H1 (cell line): ENCODE data around the gene DCANP1. TPM values are rescaled to one million over a fixed set of nuclear protein-coding genes. Genes with fewer than 3 reads are reported as not detected.
A peak's percentile ranks its signal among the peaks of the same experiment; 100 is the strongest.

ENCODE experiments used
- CTCF ChIA-PET: fragments of 300-600 bp; sonication (Branson Sonifier 250); formaldehyde crosslinking; loops from one replicate; lab custom pipeline; 2021; ENCODE audit not compliant: partially characterized antibody; lab: Charles Lee
- POLR2A ChIA-PET: fragments of 300-600 bp; sonication (Branson Sonifier 250); formaldehyde crosslinking; loops from one replicate; lab custom pipeline; 2021; ENCODE audit warnings: inconsistent platforms; ENCODE audit not compliant: partially characterized antibody; lab: Charles Lee
- DNase-seq, 2 experiments: peaks; one replicate each; pipeline versions ENCODE4 v3.0.0 to v3.0.0-alpha.2; 2010 to 2022; ENCODE audit warnings: low spot score in 2 of 2, low read depth in 1 of 2, mixed read lengths in 1 of 2
- FAIRE-seq: peaks from 2 replicates; lab custom pipeline; 2011; peaks lifted over from hg19 to GRCh38; lab: Jason Lieb, UNC
- H2AFZ ChIP-seq: 2 replicates; pipeline ENCODE4 v1.8.1; 2012; ENCODE audit warnings: low read length, inconsistent platforms
- H2AK5ac ChIP-seq: 2 replicates; pipeline ENCODE4 v1.6.1; 2013; ENCODE audit warnings: low read depth, low read length
- H2BK120ac ChIP-seq: replicated peaks from 2 replicates; pipeline ENCODE3; 2013; ENCODE audit warnings: low read depth, low read length, inconsistent platforms
- H2BK12ac ChIP-seq: 2 replicates; pipeline ENCODE4 v1.6.1; 2013; ENCODE audit warnings: low read depth, low read length
- H2BK15ac ChIP-seq: 2 replicates; pipeline ENCODE4 v1.6.1; 2013; ENCODE audit warnings: low read length
- H2BK20ac ChIP-seq: 2 replicates; pipeline ENCODE4 v1.6.1; 2013; ENCODE audit warnings: low read length
- H2BK5ac ChIP-seq: 2 replicates; pipeline ENCODE4 v1.6.1; 2013; ENCODE audit warnings: low read depth, low read length
- H3K14ac ChIP-seq: 2 replicates; pipeline ENCODE4 v1.6.1; 2013; ENCODE audit warnings: inconsistent platforms; ENCODE audit not compliant: insufficient read length
- H3K18ac ChIP-seq: 2 replicates; pipeline ENCODE4 v1.6.1; 2013; ENCODE audit warnings: low read length; ENCODE audit errors: extremely low read depth
- H3K23ac ChIP-seq: 2 replicates; pipeline ENCODE4 v1.6.1; 2013; ENCODE audit warnings: inconsistent platforms; ENCODE audit not compliant: insufficient read length
- H3K23me2 ChIP-seq: 2 replicates; pipeline ENCODE4 v1.6.1; 2013; ENCODE audit warnings: low read depth, low read length
- H3K27ac ChIP-seq: 2 replicates; pipeline ENCODE4 v1.6.1; 2011; ENCODE audit warnings: low read depth, low read length, inconsistent platforms
- H3K27me3 ChIP-seq, 4 experiments: replicated peaks in 1 of 4; 1 replicate in 1 of 4; 2 replicates in 3 of 4; pipeline versions ENCODE4 v1.6.1 to v1.8.1; 2011 to 2013; ENCODE audit warnings: low read length in 3 of 4, mild to moderate bottlenecking in 3 of 4, inconsistent platforms in 2 of 4, mixed read lengths in 2 of 4, moderate library complexity in 1 of 4; ENCODE audit not compliant: control insufficient read depth in 3 of 4, insufficient read depth in 3 of 4; ENCODE audit errors: extremely low read depth in 1 of 4
- H3K36me3 ChIP-seq, 4 experiments: 2 replicates each; pipeline versions ENCODE4 v1.6.1 to v1.8.1; 2011 to 2013; ENCODE audit warnings: mild to moderate bottlenecking in 4 of 4, low read length in 3 of 4, moderate library complexity in 2 of 4, control low read depth in 1 of 4, inconsistent platforms in 1 of 4; ENCODE audit not compliant: insufficient read depth in 4 of 4, control insufficient read depth in 2 of 4
- H3K4ac ChIP-seq: replicated peaks from 2 replicates; pipeline ENCODE3; 2013; ENCODE audit warnings: low read length, low read depth, mixed read lengths, inconsistent platforms; ENCODE audit not compliant: insufficient read length
- H3K4me1 ChIP-seq, 4 experiments: replicated peaks in 1 of 4; 1 replicate in 1 of 4; 2 replicates in 3 of 4; pipeline versions ENCODE4 v1.6.1 to v1.8.1; 2011 to 2013; ENCODE audit warnings: low read length in 3 of 4, inconsistent platforms in 2 of 4, mixed read lengths in 1 of 4; ENCODE audit not compliant: insufficient read depth in 4 of 4, control insufficient read depth in 3 of 4
- H3K4me2 ChIP-seq, 2 experiments: 2 replicates each; pipeline versions ENCODE4 v1.6.1 to v1.8.1; 2011 to 2013; ENCODE audit warnings: low read depth in 2 of 2, low read length in 2 of 2, control low read depth in 1 of 2, inconsistent platforms in 1 of 2, mild to moderate bottlenecking in 1 of 2; ENCODE audit not compliant: insufficient read depth in 1 of 2
- H3K4me3 ChIP-seq, 4 experiments: fragments of 200-600, 300-600 bp in 1 of 4; sonication (generic), shearing (Covaris generic), sonication (Bioruptor Twin) in 1 of 4; 2 replicates each; pipeline versions ENCODE4 v1.5.1 to v1.8.1; 2011 to 2016; ENCODE audit warnings: low read length in 4 of 4, low read depth in 3 of 4, control low read depth in 2 of 4, inconsistent platforms in 2 of 4, mild to moderate bottlenecking in 2 of 4, mixed read lengths in 1 of 4, moderate library complexity in 1 of 4; ENCODE audit not compliant: insufficient read depth in 2 of 4; ENCODE audit errors: extremely low read depth in 1 of 4
- H3K56ac ChIP-seq: replicated peaks from 2 replicates; pipeline ENCODE3; 2013; ENCODE audit warnings: low read depth, mild to moderate bottlenecking, mixed read lengths, low read length, inconsistent platforms; ENCODE audit not compliant: insufficient read length
- H3K79me1 ChIP-seq: 2 replicates; pipeline ENCODE4 v1.6.1; 2013; ENCODE audit warnings: low read depth, low read length, control low read depth
- H3K79me2 ChIP-seq, 2 experiments: 2 replicates each; pipeline versions ENCODE4 v1.6.1 to v1.8.1; 2012 to 2013; ENCODE audit warnings: low read length in 2 of 2, mild to moderate bottlenecking in 2 of 2, inconsistent platforms in 1 of 2; ENCODE audit not compliant: insufficient read depth in 2 of 2, control insufficient read depth in 1 of 2
- H3K9ac ChIP-seq, 4 experiments: replicated peaks in 1 of 4; 1 replicate in 1 of 4; 2 replicates in 3 of 4; pipeline versions ENCODE4 v1.6.1 to v1.8.1; 2011 to 2013; ENCODE audit warnings: low read depth in 3 of 4, low read length in 3 of 4, control low read depth in 2 of 4, mild to moderate bottlenecking in 2 of 4, moderate library complexity in 2 of 4, inconsistent platforms in 1 of 4; ENCODE audit errors: extremely low read depth in 1 of 4
- H3K9me3 ChIP-seq, 2 experiments: 2 replicates each; pipeline versions ENCODE4 v1.6.1 to v1.8.1; 2012 to 2013; ENCODE audit warnings: mild to moderate bottlenecking in 2 of 2, moderate library complexity in 2 of 2, control low read depth in 1 of 2, inconsistent platforms in 1 of 2, low read depth in 1 of 2, low read length in 1 of 2, mixed read lengths in 1 of 2; ENCODE audit not compliant: insufficient read depth in 2 of 2
- H4K20me1 ChIP-seq, 2 experiments: replicated peaks in 1 of 2; 2 replicates each; pipeline versions ENCODE3 to v1.8.1; 2011 to 2013; ENCODE audit warnings: inconsistent platforms in 2 of 2, low read length in 2 of 2, mild to moderate bottlenecking in 1 of 2; ENCODE audit not compliant: insufficient read depth in 2 of 2, control insufficient read depth in 1 of 2
- H4K5ac ChIP-seq: 2 replicates; pipeline ENCODE4 v1.6.1; 2013; ENCODE audit warnings: low read length, low read depth, mixed read lengths, inconsistent platforms; ENCODE audit not compliant: insufficient read length
- H4K8ac ChIP-seq: 2 replicates; pipeline ENCODE4 v1.8.0; 2013; ENCODE audit warnings: mild to moderate bottlenecking, moderate library complexity, low read length, inconsistent platforms; ENCODE audit not compliant: insufficient read depth; ENCODE audit errors: extremely low read depth
- H4K91ac ChIP-seq: replicated peaks from 2 replicates; pipeline ENCODE3; 2013; ENCODE audit warnings: low read length, mixed read lengths, inconsistent platforms; ENCODE audit not compliant: insufficient read length
- BCL11A ChIP-seq, 2 experiments: IDR thresholded peaks; one replicate each; pipeline ENCODE4 v1.6.1; 2011; ENCODE audit warnings: low read depth in 2 of 2, low read length in 2 of 2, mild to moderate bottlenecking in 2 of 2
- PHF8 ChIP-seq: fragments of 200-600 bp; sonication (generic); conservative IDR thresholded peaks from 2 replicates; pipeline ENCODE4 v1.7.1; 2012; ENCODE audit warnings: low read depth, mild to moderate bottlenecking, inconsistent platforms, low read length, moderate library complexity
- RAD21 ChIP-seq, 2 experiments: IDR thresholded peaks in 1 of 2; conservative IDR thresholded peaks in 1 of 2; 2 replicates each; pipeline ENCODE4 v1.6.1; 2011; ENCODE audit warnings: low read depth in 2 of 2, low read length in 2 of 2, improper control_type of control experiment in 1 of 2, inconsistent platforms in 1 of 2, mild to moderate bottlenecking in 1 of 2, moderate library complexity in 1 of 2
- WGBS, 2 experiments: shearing (Covaris generic) in 1 of 2; methylation state at CpG; one replicate each; pipeline versions ENCODE4 v1.1.6 to v1.1.7; 2013 to 2015; ENCODE audit warnings: low lambda C conversion rate in 2 of 2, mixed read lengths in 2 of 2, inconsistent platforms in 1 of 2, low coverage in 1 of 2, missing lambda C conversion rate in 1 of 2; ENCODE audit not compliant: insufficient replicate concordance in 2 of 2, insufficient coverage in 1 of 2, insufficient read length in 1 of 2; ENCODE audit errors: extremely low coverage in 1 of 2, missing lambda C conversion rate in 1 of 2; 5-methylcytosine and 5-hydroxymethylcytosine counted together
- polyA plus RNA-seq, 7 experiments: library from polyadenylated mRNA; depleted of rRNA in 3 of 7; stranded (reverse) in 5 of 7; unstranded in 2 of 7; fragments of >200 nt in 5 of 7; fragments of 200-250 nt in 2 of 7; gene quantifications; 1 replicate in 5 of 7; 2 replicates in 1 of 7; 4 replicates in 1 of 7; pipeline versions ENCODE4 v1.2.1 to v1.2.3, GENCODE V29; 2011 to 2013; ENCODE audit warnings: missing spikeins in 2 of 7, mixed read lengths in 2 of 7
- total RNA-seq: library from RNA; stranded (reverse); fragmentation: NEBNext Ultra II Directional; extraction: Animal tissue kit (Norgen Biotek cat#: 25700); gene quantifications from 2 replicates; pipeline ENCODE4 v1.2.1, GENCODE V29; 2021

Gene DCANP1
- total and polyA plus RNA-seq, 2 of the 8 experiments (the other 6 are each of a cell fraction or from before 2014, with no cell fraction given): not detected

DNA sequence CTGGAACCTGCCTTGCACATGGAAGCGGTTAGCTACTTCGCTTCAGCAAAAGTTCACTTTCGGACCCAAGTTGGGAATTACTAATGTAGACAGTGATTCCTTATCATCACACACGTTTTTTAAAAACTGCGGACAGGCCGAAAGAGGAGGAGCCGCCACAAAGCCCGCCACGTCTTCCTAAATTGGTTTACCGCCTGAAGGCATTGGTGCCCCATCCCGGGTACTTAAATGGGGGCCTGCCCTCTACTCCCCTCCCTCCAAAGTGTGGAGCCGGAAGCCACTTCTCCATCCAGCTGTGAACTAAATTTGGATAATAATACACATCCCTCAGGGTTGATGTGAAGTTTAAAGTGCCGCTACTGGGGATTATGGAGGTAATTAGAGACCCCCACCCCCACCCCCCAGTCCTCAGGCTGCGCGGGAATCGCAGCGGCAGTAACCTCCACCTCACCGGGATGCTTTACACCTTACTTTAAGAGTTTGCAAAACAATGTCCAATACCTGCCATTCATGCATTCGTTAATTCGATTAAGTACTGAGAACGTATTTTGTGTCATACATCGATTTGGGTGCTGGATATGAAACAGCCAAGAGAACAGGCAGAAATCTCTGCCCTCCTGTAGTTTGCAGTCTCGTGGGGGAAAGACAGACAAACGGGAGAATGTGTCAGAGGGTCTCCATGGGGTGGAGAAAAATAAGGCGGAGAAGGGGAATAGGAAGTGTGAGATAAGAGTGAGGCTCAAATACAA lies 47.2 kb downstream of the DCANP1 start:
- CTCF ChIA-PET: interaction anchor here (4.2 kb wide), 1 partner anchor 26 kb away, joined by 32 read pairs; no protein-coding TSS in a partner anchor
- FAIRE-seq (no peak), DNase-seq (peak; percentile 74 to 75)
- 2% methylated on average over 25 of the region's 25 CpGs; no CpG with 5 or more reads in 1 of the 2 experiments for WGBS, 2 experiments
- no peak overlapping the region for H2BK12ac ChIP-seq
- H3K23me2 ChIP-seq: peaks cover 14% of the 10 kb centered on the region
- no peak overlapping the region for H4K91ac ChIP-seq
- peaks cover 7 to 24% (median 12%) of the 10 kb centered on the region in 4 experiments for H3K4me1 ChIP-seq
- no peaks in the 10 kb centered on the region for H3K36me3 ChIP-seq
- no peak overlapping the region for H3K27ac ChIP-seq
- no peak overlapping the region for H2AK5ac ChIP-seq
- POLR2A ChIA-PET: interaction anchor here (1.3 kb wide), 1 partner anchor 26 kb away, joined by 3 read pairs; no protein-coding TSS in a partner anchor
- no peak overlapping the region for H3K56ac ChIP-seq
- H3K9ac ChIP-seq: no peak overlapping the region
- H4K8ac ChIP-seq: no peak overlapping the region
- H3K18ac ChIP-seq: no peak overlapping the region
- no peak overlapping the region for H2BK5ac ChIP-seq
- no peak overlapping the region for H2BK120ac ChIP-seq
- no peak overlapping the region for H2BK20ac ChIP-seq
- no peak overlapping the region for H4K5ac ChIP-seq
- peaks cover 6 to 35% (median 30%) of the 10 kb centered on the region in 4 experiments for H3K27me3 ChIP-seq
- no peak overlapping the region for H3K14ac ChIP-seq
- no peaks in the 10 kb centered on the region; a peak in 1 of 4 replicates for H3K9me3 ChIP-seq
- H3K23ac ChIP-seq: no peak overlapping the region
- peaks cover 0 to 27% of the 10 kb centered on the region in 2 experiments; a peak in 2 of 4 replicates for H3K79me2 ChIP-seq
- H2BK15ac ChIP-seq: no peak overlapping the region
- H3K4me3 ChIP-seq: peak overlapping the region; percentile 40 to 82 (median 53); a peak in 7 of 8 replicates
- H4K20me1 ChIP-seq: peaks cover 9 to 22% of the 10 kb centered on the region in 2 experiments
- H2AFZ ChIP-seq: peak overlapping the region; percentile 47; the same call in 1 of the 2 replicates
- H3K79me1 ChIP-seq: no peaks in the 10 kb centered on the region
- H3K4me2 ChIP-seq: peak overlapping the region; percentile 69 to 95
- no peak overlapping the region for H3K4ac ChIP-seq
- TF ChIP-seq PHF8 (no peak), BCL11A (IDR thresholded peaks at IDR 0.05; ENCODE audit: low read depth in 2 of 2, low read length in 2 of 2) (peak in 1 of 2 experiments; percentile 74), RAD21 (IDR thresholded peaks at IDR 0.05 in 1 of 2, conservative IDR thresholded peaks at IDR 0.05 in 1 of 2; ENCODE audit: low read depth in 2 of 2, low read length in 2 of 2) (no peak)
